WTC11 (cell line): Measurements from ENCODE around the gene ADGRB2.

Experiments
- AFF4 ChIP-seq: sonication (generic); formaldehyde crosslinking; IDR thresholded peaks from 2 replicates; pipeline ENCODE4 v1.8.1; 2023; ENCODE audit warnings: mild to moderate bottlenecking, missing genetic modification reagents, borderline replicate concordance
- ATF3 ChIP-seq: sonication (generic); formaldehyde crosslinking; conservative IDR thresholded peaks from 2 replicates; pipeline ENCODE4 v1.8.1; 2022; ENCODE audit warnings: mild to moderate bottlenecking, missing genetic modification reagents
- CBFB ChIP-seq: sonication (generic); formaldehyde crosslinking; IDR thresholded peaks from 2 replicates; pipeline ENCODE4 v1.8.1; 2022; ENCODE audit warnings: mild to moderate bottlenecking, low read depth, missing genetic modification reagents
- CREB1 ChIP-seq: sonication (generic); formaldehyde crosslinking; IDR thresholded peaks from 2 replicates; pipeline ENCODE4 v1.8.0; 2023; ENCODE audit warnings: mild to moderate bottlenecking, missing genetic modification reagents
- CTCF ChIP-seq: fragments of 200-600 bp; IDR thresholded peaks from 2 replicates; pipeline ENCODE4 v1.8.0; 2022; ENCODE audit warnings: antibody characterized with exemption
- E2F4 ChIP-seq: sonication (generic); formaldehyde crosslinking; IDR thresholded peaks from 2 replicates; pipeline ENCODE4 v1.8.1; 2022; ENCODE audit warnings: low read depth, mild to moderate bottlenecking, moderate library complexity, missing genetic modification reagents, borderline replicate concordance
- ETV6 ChIP-seq: sonication (generic); formaldehyde crosslinking; IDR thresholded peaks from 2 replicates; pipeline ENCODE4 v1.8.1; 2022; ENCODE audit warnings: mild to moderate bottlenecking, missing genetic modification reagents
- IRF1 ChIP-seq: sonication (generic); formaldehyde crosslinking; IDR thresholded peaks from 2 replicates; pipeline ENCODE4 v1.8.0; 2023; ENCODE audit warnings: missing genetic modification reagents
- JUN ChIP-seq: sonication (generic); formaldehyde crosslinking; IDR thresholded peaks from 2 replicates; pipeline ENCODE4 v1.8.0; 2023; ENCODE audit warnings: mild to moderate bottlenecking, missing genetic modification reagents
- MAX ChIP-seq: sonication (generic); formaldehyde crosslinking; IDR thresholded peaks from 2 replicates; pipeline ENCODE4 v1.8.0; 2022; ENCODE audit warnings: mild to moderate bottlenecking, missing genetic modification reagents
- NFYB ChIP-seq: sonication (generic); formaldehyde crosslinking; conservative IDR thresholded peaks from 2 replicates; pipeline ENCODE4 v1.8.0; 2022; ENCODE audit warnings: low read depth, missing genetic modification reagents
- PRDM15 ChIP-seq: sonication (generic); formaldehyde crosslinking; IDR thresholded peaks from 2 replicates; pipeline ENCODE4 v1.8.0; 2022; ENCODE audit warnings: missing genetic modification reagents
- TF ChIP-seq, protein P1 (sequence below): sonication (generic); formaldehyde crosslinking; IDR thresholded peaks from 2 replicates; pipeline ENCODE4 v1.8.1; 2022; ENCODE audit warnings: mild to moderate bottlenecking, moderate library complexity, missing genetic modification reagents
- TF ChIP-seq, protein P2 (sequence below): fragments of 250-450 bp; sonication (Bioruptor Pico); IDR thresholded peaks from 2 replicates; pipeline ENCODE4 v1.9.0; 2021; ENCODE audit warnings: mild to moderate bottlenecking

DNA sequence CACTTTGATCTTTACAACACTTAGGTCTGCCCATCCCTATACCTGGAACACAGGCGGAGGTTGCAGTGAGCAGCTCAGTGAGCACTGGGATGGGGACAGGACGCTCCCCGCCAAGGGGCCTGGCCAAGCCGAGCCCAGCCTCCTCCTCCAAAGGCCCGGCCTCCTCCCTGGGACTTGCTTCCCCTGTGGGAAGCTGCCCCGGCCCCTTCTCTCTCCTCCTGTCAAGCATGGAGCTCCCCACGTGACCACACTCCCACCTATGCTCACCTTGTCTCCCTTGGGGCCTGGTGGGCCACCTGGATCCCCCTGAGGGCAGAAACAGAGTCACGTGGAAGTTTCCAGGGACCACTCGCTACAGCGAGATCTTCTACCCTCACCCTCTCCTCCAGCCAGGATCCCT, 73.2 kb downstream of the ADGRB2 start:
- TF ChIP-seq ATF3 (CRISPR knock-in tag) (no peak), MAX (CRISPR knock-in tag) (no peak), CTCF (no peak), PRDM15 (CRISPR knock-in tag) (no peak), ETV6 (CRISPR knock-in tag) (no peak), IRF1 (no peak), NFYB (CRISPR knock-in tag) (no peak), E2F4 (CRISPR knock-in tag) (no peak), CBFB (CRISPR knock-in tag) (no peak), AFF4 (no peak), CREB1 (CRISPR knock-in tag) (no peak), JUN (CRISPR knock-in tag) (no peak)
- TF ChIP-seq, protein P1, sequence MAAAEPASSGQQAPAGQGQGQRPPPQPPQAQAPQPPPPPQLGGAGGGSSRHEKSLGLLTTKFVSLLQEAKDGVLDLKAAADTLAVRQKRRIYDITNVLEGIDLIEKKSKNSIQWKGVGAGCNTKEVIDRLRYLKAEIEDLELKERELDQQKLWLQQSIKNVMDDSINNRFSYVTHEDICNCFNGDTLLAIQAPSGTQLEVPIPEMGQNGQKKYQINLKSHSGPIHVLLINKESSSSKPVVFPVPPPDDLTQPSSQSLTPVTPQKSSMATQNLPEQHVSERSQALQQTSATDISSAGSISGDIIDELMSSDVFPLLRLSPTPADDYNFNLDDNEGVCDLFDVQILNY (CRISPR knock-in tag), result no peak
- TF ChIP-seq, protein P2, sequence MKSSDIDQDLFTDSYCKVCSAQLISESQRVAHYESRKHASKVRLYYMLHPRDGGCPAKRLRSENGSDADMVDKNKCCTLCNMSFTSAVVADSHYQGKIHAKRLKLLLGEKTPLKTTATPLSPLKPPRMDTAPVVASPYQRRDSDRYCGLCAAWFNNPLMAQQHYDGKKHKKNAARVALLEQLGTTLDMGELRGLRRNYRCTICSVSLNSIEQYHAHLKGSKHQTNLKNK (CRISPR knock-in tag), result no peak
